COLO668 (cell line): ENCODE data around the gene ADORA2A.

Experiments used
- DNase-seq: peaks from one replicate; lab custom pipeline; 2025; ENCODE audit not compliant: unreplicated experiment; lab: John Stamatoyannopoulos, UW

Gene ADORA2A

DNA sequence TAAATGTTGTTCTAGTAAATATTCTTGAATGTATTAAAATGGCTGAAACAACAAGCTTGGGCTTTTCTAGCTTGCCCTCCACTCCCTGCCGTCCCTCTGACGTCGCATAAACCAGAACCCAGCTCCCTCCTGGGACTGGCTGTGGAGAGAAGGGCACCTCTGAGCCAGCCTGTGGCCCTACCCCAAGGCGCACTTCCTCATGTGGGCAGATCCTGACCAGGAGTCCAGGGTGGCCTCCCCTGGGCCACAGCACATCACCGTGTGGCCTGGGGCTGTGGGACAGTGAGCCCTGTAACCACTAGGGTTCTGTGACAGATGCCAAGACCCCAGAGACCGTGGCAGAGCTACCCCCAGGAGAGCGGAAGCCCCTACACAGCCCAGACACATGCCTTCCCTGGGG lies 10.2 kb upstream of the ADORA2A start:
- no peak for DNase-seq

GRCh38 chr22:24417901-24418641 lies 9.3 kb upstream of the ADORA2A start:
- DNase-seq, result no peak

- DNase-seq, result peak; percentile 85
Observed at GRCh38 chr22:24418786-24419474, 8.5 kb upstream of the ADORA2A start.

- DNase-seq, result peak; percentile 64
Observed at GRCh38 chr22:24419475-24419850, 7.9 kb upstream of the ADORA2A start.

- peak; percentile 87 for DNase-seq
Observed at GRCh38 chr22:24420072-24420976, 7.1 kb upstream of the ADORA2A start.

DNA sequence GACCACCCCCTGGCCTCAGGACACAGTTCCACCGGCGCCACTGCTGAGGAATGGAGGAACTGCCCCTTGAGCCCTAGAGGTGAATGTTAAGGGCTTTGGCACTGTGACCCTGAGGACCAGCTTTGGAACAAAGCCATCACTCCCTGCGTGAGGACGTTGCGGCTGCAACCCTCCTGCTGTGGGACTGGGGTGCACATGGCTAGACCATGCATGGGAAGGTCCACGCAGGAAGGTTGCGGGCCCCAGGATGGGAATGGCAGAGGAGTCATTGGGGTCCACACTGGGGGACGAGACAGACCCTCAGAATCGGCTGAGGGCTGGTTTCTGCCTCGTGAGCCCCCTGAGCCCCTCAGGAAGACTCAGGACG lies 6.4 kb upstream of the ADORA2A start:
- DNase-seq, result no peak

GRCh38 chr22:24421428-24421931 lies 5.9 kb upstream of the ADORA2A start:
- DNase-seq, result peak; percentile 26

DNA sequence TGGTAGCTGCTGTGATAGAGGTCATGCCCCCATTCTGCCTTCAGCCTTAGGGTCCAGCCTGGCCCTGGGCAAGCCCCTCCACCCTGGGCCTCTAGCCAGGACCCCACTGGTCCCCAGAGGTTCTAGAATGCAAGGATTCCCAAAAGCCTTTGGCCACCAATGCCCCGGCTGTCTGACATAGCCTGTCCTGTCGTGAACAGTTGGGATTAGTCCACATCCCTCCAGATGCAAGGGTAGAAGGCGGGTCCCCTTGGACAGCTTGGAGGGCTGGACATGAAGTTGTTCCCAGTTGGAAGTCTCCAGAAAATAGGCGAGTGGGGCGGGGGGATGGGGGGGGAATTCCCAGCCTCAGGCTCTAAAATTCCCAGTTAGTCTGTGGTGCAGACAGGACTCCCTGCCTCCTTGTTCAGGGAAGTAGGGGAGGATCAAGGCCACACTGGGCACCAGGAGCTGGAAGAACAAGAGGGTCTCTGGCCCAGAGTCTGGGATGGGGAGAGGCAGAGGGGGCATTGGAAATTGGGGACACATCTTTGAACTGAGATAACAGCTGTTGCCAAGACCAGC lies 5.2 kb upstream of the ADORA2A start:
- no peak for DNase-seq

DNA sequence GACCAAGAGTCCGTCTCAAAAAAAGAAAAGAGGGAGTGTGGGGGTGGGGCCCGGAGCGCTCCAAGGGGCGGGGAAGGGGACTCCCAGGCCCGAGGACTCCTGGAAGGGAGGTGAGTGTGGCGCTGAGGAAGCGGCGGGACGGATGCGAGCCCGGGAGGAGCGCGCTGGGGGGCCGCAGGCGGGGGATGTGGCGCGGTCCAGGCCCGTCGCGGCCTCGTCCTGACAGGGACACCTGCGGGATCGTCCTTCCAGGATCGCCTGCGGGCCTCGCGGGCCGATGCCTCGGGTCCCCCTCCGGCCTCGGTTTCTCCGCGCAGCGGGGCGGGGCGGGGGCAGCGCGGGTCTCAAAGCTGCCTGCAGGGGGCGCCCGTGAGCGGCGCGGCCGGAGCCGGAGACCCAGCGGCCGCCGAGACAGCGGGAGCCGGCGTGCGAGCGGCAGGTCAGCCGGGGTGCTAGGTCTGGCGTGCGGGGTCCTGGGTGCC lies 3.8 kb upstream of the ADORA2A start:
- peak; percentile 69 for DNase-seq

GRCh38 chr22:24424001-24424900 lies 3.1 kb upstream of the ADORA2A start:
- DNase-seq, result peak; percentile 52

DNA sequence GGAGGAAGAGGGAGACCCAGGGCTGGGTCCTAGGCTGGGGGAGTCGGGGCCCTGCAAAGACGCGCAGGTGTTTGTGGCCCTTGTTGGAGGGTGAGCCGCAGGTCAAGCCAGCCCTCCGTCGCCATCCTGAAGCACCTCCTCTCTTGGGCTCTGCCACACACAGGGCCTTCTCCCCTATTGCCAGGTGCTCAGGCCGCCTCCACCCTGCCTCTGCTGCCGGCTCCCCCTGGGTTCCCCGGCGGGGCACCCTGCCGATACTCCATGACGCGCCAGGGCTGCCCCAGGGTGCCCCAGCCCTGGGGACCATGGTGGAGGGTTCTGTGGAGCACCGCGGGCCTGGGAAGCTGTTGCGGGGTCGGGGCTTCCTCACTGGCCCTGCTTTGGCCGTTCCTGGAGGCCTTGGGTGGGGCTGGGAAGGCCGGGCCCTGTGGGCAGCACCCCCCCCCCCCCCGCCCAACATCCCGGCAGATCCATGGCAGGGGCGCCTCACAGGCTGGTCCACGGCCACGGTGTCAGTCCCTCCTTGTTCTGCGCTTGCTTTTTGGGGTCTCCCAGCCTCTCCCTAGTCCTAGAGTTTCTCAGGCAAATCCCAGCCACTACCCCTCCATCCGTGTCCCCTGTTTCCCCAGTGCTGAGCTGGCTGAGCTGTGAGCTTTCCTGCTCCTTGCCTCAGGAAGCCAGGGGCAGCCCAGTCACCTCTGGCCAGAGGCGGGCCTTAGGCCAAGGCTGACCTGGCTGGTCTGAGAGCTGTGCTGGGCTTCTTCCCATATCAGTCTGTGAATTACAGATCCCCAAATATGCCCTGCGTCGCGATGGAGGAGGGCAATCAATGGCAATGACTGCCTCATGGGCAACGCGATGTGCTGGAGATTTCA lies 2.3 kb upstream of the ADORA2A start:
- DNase-seq, result no peak

GRCh38 chr22:24426436-24426835 lies 963 bp upstream of the ADORA2A start:
- no peak for DNase-seq

DNA sequence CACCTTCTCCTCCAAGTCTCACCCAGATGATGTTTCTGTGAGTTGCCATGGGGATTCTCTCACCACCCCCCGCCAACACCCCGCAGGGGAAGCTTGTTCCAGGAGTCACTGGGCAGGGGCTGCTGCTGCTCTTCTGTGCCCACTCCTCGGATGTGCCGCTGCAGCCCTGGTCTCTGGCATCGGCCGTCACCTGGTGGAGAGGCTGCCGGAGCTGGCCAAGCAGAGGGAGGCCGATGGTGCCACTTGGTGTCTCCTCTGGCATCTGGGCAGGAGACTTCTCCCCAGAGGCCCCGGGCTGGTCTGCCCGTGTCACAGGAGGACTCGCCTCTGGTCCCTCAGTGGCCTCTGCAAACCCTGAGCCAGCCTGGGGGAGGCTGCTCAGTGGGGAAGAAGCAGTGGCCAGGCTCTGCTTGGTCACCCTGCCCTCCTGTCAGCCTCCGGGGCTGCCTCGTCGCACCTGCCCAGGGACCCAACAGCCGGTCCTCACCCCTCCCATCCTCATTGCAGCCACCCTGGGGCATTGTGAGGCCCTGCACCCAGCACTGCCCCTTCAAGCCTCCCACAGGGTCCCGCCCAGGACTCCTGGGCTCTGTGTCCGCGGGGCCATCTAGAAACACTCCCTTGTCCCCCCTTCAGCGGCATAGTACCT lies 424 bp upstream of the ADORA2A start:
- DNase-seq, result peak; percentile 60

DNA sequence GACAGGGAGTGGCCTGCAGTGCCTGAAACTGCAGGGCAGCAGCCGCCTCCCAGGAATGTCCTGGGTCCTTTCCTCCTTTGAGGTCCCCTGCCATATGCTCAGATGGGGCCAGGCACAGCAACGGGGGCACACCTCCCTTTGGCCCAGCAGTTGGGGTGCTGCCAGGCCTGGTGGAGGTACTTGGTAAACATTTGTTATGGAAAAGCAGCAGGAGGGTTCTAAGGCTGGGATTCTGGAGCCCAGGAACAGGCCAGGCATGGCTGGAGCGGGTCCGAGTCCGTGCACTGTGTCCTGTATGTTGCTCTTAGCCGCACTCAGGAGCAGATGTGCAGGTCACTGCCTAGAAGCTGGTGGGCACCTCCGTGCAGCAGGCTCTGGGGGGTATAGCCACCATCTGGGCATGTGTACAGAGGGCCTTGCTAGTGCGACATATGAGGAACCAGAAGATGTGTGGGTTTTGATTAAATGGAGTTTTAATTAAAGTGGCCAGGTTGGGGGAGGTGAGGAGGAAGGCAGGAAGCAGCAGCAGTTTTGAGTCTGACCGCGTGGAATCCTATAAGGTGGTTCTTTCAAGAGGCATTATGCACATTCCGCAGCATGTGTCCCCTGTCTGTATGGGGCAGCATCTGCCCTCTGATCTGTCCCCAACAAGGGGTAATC lies 1.5 kb downstream of the ADORA2A start:
- DNase-seq, result no peak

- DNase-seq, result peak; percentile 26
Observed at GRCh38 chr22:24429411-24430365, 2.3 kb downstream of the ADORA2A start.

DNA sequence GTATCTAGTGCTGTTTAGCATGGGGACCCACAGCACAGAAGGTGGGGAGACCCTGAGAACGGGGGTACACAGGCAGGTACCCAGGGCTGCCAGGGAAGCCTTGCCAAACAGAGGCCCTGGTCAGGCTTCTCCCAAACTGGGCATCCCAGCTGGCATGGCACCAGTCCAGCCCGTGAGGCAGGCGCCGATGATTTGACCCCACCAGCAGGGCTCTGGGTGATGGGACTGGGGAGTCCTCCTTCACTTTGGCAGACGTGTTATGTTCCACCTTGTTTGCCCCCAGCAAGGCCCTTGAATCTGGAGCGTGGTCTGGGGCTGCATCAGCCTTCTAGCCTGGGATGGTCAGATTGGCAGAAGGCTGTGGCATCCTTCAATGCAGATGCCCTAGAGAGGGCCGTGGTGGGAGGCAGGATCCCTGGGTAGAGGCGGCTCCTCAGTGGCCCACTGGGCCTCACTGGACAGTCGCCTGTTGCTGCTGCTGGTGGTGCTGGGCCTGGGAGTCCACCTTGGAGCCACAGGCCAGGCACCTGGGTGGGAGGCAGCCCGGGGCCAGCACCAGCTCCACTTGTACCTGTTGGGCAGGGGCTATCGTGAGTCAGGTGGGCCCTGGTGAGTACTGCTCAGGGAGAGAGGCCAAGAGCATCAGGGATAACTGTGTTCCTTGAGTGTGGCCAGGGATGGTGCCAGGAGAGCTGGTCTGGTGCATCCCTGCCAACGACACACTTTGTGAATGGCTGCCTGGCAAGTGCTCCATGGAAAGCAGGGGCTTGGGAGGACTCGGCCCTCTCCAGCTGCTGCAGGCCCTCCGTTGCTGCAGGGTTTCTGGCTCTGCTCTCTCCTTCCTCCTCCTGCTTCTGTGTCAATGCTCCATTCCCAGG lies 3.3 kb downstream of the ADORA2A start:
- DNase-seq, result no peak
